Fibroblast of skin of left biceps (primary cell): ENCODE measurements around the gene RFTN2.
"Not testable (repeated sequence)": the region's sequence is repeated elsewhere in the genome, so short reads cannot be mapped to it uniquely, and the experiment has no call there.

Experiments used
- DNase-seq, 2 experiments: peaks; one replicate each; pipeline ENCODE4 v3.0.0-alpha.2; 2013; ENCODE audit warnings: low read depth in 2 of 2

The RFTN2 gene

DNA sequence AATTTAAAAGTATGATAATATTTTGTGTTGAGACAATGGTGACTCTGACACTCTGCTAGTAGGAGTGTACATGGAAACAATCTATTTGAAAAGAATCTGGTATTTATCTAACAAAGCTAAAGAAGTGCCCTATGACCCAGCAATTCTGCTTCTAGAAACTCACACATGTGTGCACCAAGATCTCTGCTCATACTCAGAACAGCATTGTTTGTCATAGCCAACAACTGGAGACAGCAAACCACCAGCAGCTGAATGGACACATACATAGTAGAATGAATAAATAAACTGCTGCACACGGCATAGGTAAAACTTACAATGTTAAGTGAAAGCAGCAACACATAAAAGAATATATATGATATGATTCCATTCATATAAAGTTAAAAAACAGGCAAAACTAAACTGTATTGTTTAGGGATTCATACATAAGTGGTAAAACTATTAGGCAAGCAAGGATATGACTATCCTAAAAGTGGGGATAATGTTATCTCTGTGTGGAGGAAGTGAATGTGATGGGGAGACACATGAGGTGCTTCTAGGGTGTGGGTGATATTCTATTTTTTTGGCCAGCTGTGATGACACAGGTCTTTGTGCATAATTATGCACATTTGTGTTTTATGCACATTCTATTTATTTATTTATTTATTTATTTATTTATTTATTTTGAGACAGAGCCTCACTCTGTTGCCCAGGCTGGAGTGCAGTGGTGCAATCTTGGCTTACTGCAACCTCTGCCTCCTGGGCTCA is 71.1 kb downstream of the RFTN2 start:
- DNase-seq, result no peak

DNA sequence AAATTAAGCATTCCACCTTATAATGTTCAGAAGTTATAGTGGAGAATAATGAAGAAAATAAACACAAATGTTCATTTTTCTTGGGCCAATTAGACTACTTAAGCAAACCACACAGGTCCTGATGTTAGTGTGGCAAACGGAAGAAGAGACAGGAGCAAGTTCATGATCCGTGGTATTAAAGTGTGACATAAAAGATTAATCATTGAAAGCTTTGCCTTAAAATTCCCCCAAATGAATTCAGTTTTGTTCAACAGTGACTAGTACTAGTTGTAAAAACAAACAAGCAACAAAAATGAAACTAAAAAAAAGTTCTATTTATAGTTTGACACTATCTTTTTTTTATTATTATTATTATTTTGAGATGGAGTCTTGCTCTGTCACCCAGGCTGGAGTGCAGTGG is 73.7 kb downstream of the RFTN2 start:
- no peak for DNase-seq

DNA sequence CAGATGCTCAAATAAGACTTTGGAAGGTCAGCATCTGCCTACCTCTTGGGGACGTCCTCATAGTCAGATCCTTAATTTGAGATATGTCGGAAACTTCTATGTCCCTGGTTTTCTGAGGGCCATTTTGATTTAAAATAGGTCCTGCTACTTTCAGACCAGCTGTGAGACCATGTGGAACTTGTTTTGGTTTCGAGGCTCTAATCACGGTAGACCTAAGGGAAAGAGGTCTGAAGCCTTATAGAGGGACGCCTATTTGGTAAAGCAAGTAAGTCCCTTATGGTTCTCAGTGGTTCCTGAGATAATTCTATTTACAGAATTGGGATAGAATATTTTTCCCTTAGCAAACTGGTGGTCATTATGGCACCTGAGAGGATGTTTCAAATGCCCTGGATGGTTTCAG is 75.1 kb downstream of the RFTN2 start:
- no peak for DNase-seq

DNA sequence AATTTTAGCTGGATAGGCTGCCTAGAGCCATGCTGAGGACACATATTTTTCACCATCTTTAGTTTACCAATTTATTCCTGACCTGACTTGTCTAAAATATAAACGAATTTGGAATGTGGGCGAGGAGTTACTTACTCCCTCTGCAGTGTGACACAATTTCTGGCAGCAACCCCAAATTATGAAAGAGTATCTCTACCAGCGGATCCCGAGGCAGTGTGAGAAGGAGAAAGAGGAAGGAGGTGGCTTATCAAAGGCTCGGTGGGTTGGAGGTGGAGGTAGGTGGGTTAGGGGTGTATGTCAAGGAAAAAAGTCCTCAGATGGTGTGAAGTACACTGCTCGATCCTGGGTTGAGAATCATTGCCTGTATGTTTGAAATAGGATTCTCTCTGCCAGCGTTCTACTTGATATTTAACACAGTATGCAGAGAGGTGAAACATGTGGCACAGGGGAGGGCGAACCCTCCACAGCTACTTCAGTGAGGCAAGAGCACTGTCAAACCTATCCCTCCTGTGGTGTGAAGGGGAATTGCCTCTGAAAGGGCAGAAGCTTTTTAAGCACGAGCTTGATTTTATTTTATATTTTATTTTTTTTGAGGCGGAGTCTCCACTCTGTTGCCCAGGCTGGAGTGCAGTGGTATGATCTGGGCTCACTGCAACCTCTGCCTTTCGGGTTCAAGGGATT is 76.0 kb downstream of the RFTN2 start:
- DNase-seq, result no peak

DNA sequence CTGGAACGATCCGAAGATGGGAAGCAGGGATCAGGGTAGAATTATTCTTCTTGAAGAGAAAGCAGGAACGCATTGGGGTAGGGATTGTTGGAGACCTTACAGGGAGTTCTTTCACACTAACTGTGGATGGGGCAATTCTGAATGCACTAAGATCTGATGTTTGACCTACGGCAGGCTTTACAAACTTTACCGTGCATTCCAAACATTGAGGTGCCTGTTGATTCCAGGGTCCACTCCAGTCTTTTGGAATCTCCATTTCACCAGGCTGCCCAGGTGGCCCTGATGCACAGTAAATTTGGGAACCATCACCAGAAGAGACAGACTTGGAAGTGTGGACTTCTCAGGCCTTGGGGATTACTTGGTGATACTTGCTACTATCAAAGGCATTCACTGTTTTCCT is 76.9 kb downstream of the RFTN2 start:
- DNase-seq, result no peak

DNA sequence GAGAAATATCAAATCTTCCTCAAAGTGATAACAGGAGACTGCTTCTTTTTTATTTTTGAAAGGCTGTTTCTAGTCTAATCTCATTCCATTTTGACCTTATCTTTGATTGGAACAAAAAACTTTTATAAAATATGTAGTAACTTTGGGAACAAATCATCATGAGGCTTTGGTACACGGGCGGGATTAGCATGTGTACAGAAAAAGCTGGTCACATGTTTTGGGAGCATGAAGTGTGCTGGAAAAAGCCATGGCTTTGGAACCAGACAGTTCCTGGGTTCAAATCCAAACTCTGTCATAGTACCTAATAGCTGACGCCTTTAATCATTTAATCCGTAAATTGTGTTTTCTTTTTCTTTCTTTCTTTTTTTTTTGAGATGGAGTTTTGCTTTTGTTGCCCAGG is 78.2 kb downstream of the RFTN2 start:
- DNase-seq, result no peak

DNA sequence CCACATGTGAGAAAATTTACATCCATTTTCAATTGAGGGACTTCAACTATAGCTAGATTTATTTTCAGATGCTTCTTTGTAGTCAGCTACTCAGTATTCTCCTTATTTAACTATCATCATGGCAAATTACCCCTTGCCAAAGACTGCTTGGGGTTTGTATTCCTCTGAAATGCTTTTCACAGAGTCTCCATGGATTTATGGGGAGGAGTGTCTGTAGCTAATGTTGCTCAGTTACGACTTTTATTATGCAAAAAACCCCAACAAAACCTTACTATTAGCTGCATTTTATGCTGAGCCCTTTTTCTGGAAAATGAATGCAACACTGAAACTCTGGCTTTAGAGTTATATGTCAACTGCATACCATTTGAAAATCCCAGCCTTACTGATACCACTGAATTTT is 78.6 kb downstream of the RFTN2 start:
- no peak for DNase-seq

DNA sequence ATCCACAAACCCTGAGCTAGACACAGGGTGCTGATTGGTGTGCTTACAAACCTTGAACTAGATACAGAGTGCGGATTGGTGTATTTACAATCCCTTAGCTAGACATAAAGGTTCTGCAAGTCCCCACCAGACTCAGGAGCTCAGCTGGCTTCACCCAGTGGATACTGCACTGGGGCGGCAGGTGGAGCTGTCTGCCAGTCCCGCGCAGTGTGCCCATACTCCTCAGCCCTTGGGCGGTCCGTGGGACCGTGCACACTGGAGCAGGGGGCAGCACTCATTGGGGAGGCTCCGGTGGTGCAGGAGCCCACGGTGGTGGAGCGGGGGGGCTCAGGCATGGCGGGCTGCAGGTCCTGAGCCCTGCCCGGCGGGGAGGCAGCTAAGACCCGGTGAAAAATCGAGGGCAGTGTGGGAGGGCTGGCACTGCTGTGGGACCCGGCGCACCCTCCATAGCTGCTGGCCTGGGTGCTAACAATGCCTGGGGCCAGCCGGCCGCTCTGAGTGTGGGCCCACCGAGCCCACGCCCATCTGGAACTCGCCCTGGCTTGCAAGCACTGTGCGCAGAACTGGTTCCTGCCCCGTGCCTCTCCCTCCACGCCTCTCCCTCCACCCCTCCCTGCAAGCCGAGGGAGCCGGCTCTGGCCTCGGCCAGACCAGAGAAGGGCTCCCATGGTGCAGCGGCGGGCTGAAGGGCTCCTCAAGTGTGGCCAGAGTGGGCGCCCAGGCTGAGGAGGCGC is 83.9 kb downstream of the RFTN2 start:
- DNase-seq, result no peak

DNA sequence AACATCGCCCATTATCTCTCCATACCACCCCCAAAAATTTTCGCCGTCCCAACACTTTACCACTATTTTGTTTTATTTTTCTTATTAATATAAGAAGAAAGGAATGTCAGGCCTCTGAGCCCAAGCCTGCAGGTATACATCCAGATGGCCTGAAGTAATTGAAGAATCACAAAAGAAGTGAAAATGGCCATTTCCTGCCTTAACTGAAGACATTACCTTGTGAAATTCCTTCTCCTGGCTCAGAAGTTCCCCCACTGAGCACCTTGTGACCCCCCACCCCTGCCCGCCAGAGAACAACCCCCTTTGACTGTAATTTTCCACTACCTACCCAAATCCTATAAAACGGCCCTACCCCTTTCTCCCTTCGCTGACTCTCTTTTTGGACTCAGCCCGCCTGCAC is 88.1 kb downstream of the RFTN2 start:
- DNase-seq, result not testable (repeated sequence)

DNA sequence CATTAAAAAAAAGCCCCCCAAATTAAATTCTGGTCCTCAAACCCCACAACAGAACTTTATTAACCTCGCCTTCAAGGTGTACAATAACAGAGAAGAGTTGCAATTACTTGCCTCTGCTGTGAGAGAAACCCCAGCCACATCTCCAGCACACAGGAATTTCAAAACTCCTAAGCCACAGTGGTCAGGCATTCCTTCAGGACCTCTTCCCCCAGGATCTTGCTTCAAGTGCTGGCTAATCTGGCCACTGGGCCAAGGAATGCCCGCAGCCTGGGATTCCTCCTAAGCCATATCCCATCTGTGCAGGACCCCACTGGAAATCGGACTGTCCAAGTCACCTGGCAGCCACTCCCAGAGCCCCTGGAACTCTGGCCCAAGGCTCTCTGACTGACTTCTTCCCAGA is 95.2 kb downstream of the RFTN2 start:
- not testable (repeated sequence) for DNase-seq

DNA sequence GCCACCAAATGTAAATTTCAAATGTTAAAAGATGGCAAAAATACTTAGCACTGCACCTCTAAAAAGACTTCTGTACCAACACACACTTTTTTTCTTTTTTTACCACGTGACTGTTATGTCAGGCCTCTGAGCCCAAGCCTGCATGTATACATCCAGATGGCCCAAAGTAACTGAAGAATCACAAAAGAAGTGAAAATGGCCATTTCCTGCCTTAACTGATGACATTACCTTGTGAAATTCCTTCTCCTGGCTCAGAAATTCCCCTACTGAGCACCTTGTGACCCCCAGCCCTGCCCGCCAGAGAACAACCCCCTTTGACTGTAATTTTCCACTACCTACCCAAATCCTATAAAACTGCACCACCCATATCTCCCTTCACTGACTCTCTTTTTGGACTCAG is 97.1 kb downstream of the RFTN2 start:
- not testable (repeated sequence) for DNase-seq

DNA sequence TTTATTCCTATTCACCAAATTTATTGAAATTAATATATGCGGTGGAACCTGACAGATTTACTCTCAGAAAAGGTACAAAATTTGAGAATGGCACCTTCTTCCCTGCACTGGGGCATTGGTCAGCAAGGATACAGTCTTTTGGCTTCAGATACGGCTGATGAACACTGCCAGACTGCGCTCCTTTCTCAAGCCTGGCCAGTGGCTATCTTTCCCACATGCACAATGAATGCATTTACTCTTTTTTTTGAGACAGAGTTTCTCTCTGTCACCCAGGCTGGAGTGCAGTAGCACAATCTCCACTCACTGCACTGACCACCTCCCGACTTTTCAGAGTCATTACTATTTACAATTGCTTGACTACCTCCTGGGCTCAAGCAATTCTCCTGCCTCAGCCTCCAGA is 97.9 kb downstream of the RFTN2 start:
- DNase-seq, result no peak

DNA sequence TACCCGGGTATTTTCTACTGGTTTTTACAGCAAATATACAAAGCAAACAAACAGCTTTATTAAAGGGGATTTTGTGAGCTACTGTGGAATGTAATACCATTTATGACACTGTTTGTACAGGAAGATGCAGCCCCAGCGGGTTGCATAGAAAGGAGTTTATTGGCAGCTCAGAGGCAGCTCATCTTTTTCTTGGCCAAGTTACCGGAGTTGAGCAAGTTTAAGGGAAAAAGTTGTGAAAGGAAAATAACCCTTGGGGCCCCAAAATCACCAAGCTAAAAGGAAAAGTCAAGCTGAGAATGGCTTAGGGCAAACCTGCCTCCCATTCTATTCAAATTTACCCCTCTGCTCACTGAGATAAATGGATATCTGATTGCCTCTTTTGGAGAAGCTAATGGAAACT is 98.8 kb downstream of the RFTN2 start:
- peak in 1 of 2 experiments; percentile 23 for DNase-seq

DNA sequence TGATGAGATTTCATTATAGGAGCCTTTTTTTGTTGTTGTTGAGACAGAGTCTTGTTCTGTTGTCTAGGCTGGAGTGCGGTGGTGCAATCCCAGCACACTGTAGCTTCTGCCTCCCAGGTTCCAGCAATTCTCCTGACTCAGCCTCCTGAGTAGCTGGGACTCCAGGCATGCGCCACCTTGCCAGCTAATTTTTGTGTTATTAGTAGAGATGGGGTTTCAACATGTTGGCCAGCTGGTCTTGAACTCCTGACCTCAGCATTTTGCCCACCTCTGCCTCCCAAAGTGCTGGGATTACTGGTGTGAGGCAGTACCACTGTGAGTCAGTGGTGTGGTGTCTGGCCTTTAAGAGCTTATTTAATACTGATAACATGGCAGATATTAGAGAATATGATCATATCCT is 99.4 kb downstream of the RFTN2 start:
- no peak for DNase-seq

DNA sequence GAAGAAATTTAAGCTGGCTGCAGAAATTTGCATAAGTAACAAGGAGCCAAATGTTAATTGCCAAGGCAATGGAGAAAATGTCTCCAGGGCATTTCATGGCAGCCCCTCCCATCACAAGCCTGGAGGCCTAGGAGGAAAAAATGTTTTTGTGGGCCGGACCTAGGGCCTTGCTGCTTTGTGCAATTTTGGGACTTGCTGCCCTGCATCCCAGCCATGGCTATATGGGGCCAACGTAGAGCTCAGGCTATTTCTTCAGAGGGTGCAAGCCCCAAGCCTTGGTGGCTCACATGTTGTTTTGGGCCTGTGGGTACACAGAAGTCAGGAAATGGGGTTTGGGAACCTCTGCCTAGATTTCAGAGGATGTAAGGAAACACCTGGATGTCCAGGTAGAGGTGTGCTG is 101.8 kb downstream of the RFTN2 start:
- no peak for DNase-seq

DNA sequence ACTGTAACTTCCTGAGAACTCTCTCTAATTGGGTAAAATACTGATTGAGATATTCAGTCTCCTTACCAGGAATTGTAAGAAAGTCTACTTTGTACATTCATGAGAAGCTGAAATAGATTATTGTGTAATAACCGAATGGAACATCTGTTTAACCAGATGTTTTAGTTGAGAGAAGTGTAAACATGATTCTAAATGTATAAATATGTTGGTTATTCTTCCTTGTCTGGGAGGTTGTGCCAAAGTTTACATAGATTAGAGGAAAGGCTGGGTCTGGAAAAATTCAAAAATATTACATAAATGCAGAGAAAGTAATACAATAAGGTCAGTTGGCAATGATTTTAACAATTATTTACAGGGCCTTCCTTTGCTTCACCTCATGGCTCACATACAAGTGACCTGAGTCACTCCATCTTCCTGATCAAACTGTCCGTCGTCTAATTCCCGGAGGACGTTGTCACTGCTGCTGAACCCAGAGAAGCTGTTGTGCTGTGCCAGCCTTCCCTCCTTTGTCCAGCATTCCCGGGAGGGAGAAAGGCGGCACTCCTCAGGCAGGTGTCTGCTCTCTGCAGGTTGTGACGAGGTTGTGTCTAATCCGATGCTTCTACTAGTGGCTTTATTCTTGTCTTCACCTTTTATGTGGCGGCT is 103.6 kb downstream of the RFTN2 start:
- DNase-seq, result peak in 1 of 2 experiments; percentile 2

DNA sequence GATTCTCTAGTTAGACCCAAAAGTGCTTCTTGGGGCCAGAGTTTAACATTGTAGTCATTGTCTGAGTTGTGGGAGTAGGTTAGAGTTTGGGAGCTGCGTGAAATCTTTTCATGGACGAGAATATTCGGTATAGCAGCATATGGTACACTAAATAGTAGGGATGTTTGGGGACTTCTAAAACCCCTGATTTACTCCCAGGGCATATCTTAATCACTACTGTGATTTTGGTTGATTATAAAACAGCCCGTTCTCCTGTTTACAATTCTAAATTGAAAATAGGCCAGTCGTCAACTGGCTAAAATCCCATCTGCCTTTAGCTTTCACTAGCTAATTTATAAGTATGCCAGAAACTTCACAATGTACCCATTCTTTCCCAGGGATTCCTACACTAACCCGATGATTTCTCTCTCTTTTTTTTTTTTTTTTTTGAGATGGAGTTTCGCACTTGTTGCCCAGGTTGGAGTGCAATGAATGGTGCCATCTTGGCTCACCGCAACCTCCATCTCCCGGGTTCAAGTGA is 115.2 kb downstream of the RFTN2 start:
- no peak for DNase-seq

DNA sequence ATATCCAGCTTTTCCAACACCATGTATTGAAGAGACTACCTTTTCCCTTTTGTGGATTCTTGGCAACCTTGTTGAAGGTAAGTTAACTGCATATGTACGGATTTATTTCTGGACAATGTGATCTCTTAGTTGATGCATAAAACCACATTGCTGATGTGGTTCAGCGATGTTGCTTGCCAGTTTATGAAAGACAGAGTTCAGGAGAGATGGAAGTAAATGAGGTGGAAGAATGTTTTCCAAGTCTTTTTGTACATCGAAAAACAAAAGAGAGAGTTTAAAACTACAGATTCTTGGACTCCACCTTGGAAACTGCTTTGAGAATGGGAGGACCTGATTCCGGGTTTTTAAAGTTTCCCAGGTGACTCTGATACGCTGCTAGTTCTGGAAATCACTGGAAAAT is 115.7 kb downstream of the RFTN2 start:
- no peak for DNase-seq

DNA sequence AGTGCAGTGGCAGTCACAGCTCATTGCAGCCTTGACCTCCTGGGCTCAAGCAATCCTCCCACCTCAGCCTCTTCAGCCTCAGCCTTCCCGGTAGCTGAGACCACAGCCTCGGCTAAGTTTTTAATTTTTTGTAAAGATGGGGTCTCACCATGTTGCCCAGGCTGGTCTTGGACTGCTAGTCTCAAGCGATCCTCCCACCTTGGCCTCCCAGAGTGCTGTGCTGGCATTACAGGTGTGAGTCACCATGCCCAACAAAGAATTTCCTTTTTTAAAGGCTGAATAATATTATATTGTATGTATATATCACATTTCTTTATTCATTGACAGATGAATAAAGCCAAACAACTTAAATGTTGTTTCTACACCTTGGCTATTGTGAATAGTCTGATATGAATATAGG is 117.0 kb downstream of the RFTN2 start:
- DNase-seq, result no peak

DNA sequence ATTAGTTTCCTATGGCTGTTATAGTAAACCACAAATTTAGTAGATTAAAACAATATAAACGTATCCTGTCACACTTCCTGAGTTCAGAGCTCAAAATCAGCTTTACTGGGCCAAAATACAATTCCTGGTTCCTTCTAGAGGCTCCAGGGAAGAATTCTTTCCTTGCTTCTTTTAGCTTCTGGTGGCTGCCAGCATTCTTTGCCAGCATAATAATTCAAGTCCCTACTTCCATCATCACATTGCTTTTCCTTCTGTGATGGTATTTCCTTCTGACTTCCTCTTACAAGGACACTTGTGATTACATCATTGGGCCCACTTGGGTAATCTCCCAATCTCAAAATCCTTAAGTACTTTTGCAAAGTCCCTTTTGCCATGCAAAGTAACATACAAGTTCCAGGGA is 118.9 kb downstream of the RFTN2 start:
- peak in 1 of 2 experiments; percentile 5 for DNase-seq

DNA sequence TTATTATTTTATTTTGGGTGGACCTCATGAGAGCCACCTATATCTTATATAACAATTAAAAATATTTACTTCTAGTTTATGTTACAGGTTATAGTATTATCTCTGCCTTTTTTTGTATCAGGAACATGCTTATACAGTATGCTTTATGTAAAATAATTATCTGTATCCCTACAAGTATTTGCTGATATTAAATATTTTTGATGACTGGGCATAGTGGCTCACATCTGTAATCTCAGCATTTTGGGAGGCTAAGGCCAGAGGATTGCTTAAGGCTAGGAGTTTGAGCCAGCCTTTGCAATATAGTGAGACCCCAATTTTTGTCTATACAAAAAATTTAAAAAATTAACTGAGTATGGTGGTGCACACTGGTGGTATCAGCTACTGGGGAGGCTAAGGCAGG is 119.9 kb downstream of the RFTN2 start:
- no peak for DNase-seq

DNA sequence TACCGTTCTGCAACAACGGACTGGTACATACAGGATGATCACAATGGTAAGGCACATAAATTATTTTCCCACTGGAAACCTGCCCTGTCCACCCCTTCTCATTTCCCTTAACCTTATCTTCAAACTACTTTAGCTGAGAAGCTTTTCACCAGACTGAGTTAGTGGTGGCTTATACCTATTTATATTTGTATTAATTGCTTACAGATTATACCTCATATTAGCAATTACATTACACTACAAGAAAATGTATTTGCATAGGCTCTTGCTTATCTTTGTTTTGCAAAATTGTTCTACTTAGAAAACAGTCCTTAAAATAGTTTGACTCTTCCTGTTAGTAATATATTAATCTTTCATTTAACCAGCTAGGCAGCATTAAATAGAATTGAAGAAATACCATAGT is 124.1 kb downstream of the RFTN2 start:
- not testable (repeated sequence) for DNase-seq
